Measurements from ENCODE around the gene TAB2.

TAB2 gene

GRCh38 chr6:149419696-149420404 is 102.3 kb downstream of the TAB2 start:
- no peak for DNase-seq (ENCODE audit: low read depth)

GRCh38 chr6:149421132-149421531 is 103.6 kb downstream of the TAB2 start:
- DNase-seq (ENCODE audit: low read depth), result no peak

GRCh38 chr6:149422581-149422980 is 105.1 kb downstream of the TAB2 start:
- no peak for DNase-seq (ENCODE audit: low read depth)

GRCh38 chr6:149423964-149424440 is 106.5 kb downstream of the TAB2 start:
- no peak for DNase-seq (ENCODE audit: low read depth)

- DNase-seq (ENCODE audit: low read depth), result no peak
These were observed 107.7 kb downstream of the TAB2 start for GRCh38 chr6:149425224-149425623.

GRCh38 chr6:149425754-149426153 is 108.2 kb downstream of the TAB2 start:
- DNase-seq (ENCODE audit: low read depth), result no peak

- no peak for DNase-seq (ENCODE audit: low read depth)
These were observed 111.1 kb downstream of the TAB2 start for GRCh38 chr6:149428606-149429005.

GRCh38 chr6:149429427-149430360 is 112.2 kb downstream of the TAB2 start:
- no peak for DNase-seq (ENCODE audit: low read depth)

- peak; percentile 87 for DNase-seq (ENCODE audit: low read depth)
These were observed 114.6 kb downstream of the TAB2 start for GRCh38 chr6:149431905-149432775.

- DNase-seq (ENCODE audit: low read depth), result no peak
These were observed 115.9 kb downstream of the TAB2 start for GRCh38 chr6:149433405-149433804.

GRCh38 chr6:149433881-149434280 is 116.4 kb downstream of the TAB2 start:
- DNase-seq (ENCODE audit: low read depth), result no peak

GRCh38 chr6:149435919-149436586 is 118.5 kb downstream of the TAB2 start:
- DNase-seq (ENCODE audit: low read depth), result no peak

- DNase-seq (ENCODE audit: low read depth), result no peak
These were observed 119.1 kb downstream of the TAB2 start for GRCh38 chr6:149436647-149437046.

GRCh38 chr6:149437212-149437611 is 119.7 kb downstream of the TAB2 start:
- no peak for DNase-seq (ENCODE audit: low read depth)

GRCh38 chr6:149438855-149439254 is 121.3 kb downstream of the TAB2 start:
- DNase-seq (ENCODE audit: low read depth), result no peak

- no peak for DNase-seq (ENCODE audit: low read depth)
These were observed 122.1 kb downstream of the TAB2 start for GRCh38 chr6:149439626-149440025.

- no peak for DNase-seq (ENCODE audit: low read depth)
These were observed 123.5 kb downstream of the TAB2 start for GRCh38 chr6:149440735-149441671.

GRCh38 chr6:149441740-149442139 is 124.2 kb downstream of the TAB2 start:
- DNase-seq (ENCODE audit: low read depth), result no peak

- DNase-seq (ENCODE audit: low read depth), result no peak
These were observed 126.1 kb downstream of the TAB2 start for GRCh38 chr6:149443411-149444181.

Data from activated gamma-delta T cell treated with anti-CD3 and anti-CD28 coated beads, Interleukin-2, amount 50 U/mL, for 16 hours (primary cell).